ENCODE data around the gene GPSM1. TPM values are rescaled to one million over a fixed set of nuclear protein-coding genes. Genes with fewer than 3 reads are reported as not detected.

The GPSM1 gene
- total RNA-seq, 1 experiment from 2014 or later: 24.7 TPM

DNA sequence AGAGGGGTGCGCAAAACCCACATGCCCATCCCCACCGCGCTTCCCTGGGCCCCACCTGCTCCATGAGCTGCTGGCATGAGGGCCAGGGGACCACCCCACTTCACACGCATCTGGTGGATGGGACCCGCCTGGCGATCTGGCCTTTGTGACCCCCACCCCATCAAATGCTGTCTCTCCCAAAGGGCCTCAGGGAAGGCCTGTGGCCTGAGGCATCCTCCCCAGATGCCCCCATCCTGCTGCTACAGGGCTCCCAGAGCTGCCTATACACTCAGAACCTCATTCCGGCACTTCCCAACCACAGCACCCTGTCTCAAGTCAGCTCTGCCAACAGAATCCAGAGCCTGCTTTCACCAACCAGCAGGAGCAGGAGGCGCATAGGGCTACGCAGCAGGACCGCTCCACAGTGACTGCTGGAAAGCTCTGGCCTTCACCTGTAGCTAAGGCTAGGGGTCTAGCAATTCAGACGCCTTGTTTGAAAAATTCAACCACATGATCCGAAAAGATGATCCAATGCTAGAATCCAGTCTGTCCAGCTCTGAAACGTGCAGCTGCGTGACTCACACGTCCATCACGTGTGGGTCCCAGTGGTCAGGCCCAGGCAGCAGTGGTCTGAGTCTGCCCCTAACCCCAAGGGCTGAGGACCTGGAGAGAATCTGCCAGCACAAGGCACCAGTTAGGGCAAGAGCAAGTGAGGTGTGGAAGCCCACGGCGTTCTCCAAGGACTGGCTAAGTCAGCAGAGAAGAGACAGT is 74.0 kb downstream of the GPSM1 start:
- no CpG with 5 or more reads among the region's 18 CpGs for WGBS (ENCODE audit: extremely low coverage, insufficient read length, low lambda C conversion rate)

More for the DNA sequence above, 74.0 kb downstream of the GPSM1 start:
- Histone ChIP-seq H2BK20ac (ENCODE audit: low read depth, low read length, poor library complexity, severe bottlenecking) (no peak overlapping the region), H4K91ac (ENCODE audit: insufficient read length, low read depth, low read length) (no peak overlapping the region), H2BK12ac (ENCODE audit: insufficient read length, low read depth, low read length) (no peak overlapping the region), H2BK5ac (ENCODE audit: insufficient read length, low read length) (no peak overlapping the region), H3K56ac (ENCODE audit: insufficient read length, low read depth, low read length) (no peak overlapping the region), H2AK5ac (ENCODE audit: insufficient read length, low read length) (no peak overlapping the region), H3K27ac (ENCODE audit: insufficient read length, low read depth, low read length) (no peak overlapping the region), H2BK15ac (ENCODE audit: low read depth, low read length) (no peak overlapping the region), H3K23me2 (ENCODE audit: insufficient read length, low read depth, low read length, poor library complexity, severe bottlenecking) (peaks cover 6% of the 10 kb centered on the region), H3K14ac (ENCODE audit: insufficient read depth, low read length) (no peak overlapping the region), H3K27me3 (ENCODE audit: insufficient read depth, low read length) (no peaks in the 10 kb centered on the region), H2BK120ac (ENCODE audit: low read depth, low read length, poor library complexity, severe bottlenecking) (no peak overlapping the region), H4K8ac (replicated peaks; ENCODE audit: insufficient read length, low read depth, low read length) (no peak overlapping the region), H3K9me3 (ENCODE audit: control insufficient read depth, low read depth, low read length) (no peaks in the 10 kb centered on the region), H4K5ac (ENCODE audit: insufficient read length, low read depth, low read length) (no peak overlapping the region), H3K4ac (ENCODE audit: low read depth, low read length) (no peak overlapping the region), H3K4me2 (ENCODE audit: insufficient read depth, insufficient read length, low read length) (no peak overlapping the region), H2AFZ (ENCODE audit: low read length) (no peak overlapping the region), H3K79me1 (ENCODE audit: insufficient read depth, low read depth, low read length, poor library complexity, severe bottlenecking) (peaks cover 7% of the 10 kb centered on the region), H3K23ac (ENCODE audit: insufficient read length, low read depth, low read length) (no peak overlapping the region), H3T11ph (ENCODE audit: low read length) (no peak overlapping the region), H3K9ac (ENCODE audit: extremely low read depth, insufficient read length, low read length) (no peak overlapping the region), H3K18ac (ENCODE audit: insufficient read length, low read depth, low read length) (no peak overlapping the region), H3K79me2 (ENCODE audit: insufficient read depth, low read length) (peaks cover 12% of the 10 kb centered on the region; the same call in 1 of the 2 replicates), H3K4me1 (ENCODE audit: insufficient read depth, low read length) (no peaks in the 10 kb centered on the region), H4K20me1 (ENCODE audit: control insufficient read depth, insufficient read depth, insufficient read length) (no peaks in the 10 kb centered on the region)
- no peaks in the 10 kb centered on the region for H3K27me3 Mint-ChIP-seq (ENCODE audit: low read depth)
- peak overlapping the region in 2 of 3 experiments; percentile 75 to 88; a peak in 4 of 7 replicates for H3K27ac Mint-ChIP-seq
- TF ChIP-seq, protein P1, sequence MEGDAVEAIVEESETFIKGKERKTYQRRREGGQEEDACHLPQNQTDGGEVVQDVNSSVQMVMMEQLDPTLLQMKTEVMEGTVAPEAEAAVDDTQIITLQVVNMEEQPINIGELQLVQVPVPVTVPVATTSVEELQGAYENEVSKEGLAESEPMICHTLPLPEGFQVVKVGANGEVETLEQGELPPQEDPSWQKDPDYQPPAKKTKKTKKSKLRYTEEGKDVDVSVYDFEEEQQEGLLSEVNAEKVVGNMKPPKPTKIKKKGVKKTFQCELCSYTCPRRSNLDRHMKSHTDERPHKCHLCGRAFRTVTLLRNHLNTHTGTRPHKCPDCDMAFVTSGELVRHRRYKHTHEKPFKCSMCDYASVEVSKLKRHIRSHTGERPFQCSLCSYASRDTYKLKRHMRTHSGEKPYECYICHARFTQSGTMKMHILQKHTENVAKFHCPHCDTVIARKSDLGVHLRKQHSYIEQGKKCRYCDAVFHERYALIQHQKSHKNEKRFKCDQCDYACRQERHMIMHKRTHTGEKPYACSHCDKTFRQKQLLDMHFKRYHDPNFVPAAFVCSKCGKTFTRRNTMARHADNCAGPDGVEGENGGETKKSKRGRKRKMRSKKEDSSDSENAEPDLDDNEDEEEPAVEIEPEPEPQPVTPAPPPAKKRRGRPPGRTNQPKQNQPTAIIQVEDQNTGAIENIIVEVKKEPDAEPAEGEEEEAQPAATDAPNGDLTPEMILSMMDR (conservative IDR thresholded peaks at IDR 0.05): no peak
- no peaks in the 10 kb centered on the region for H3K9me3 Mint-ChIP-seq
- H3K36me3 Mint-ChIP-seq (ENCODE audit: insufficient read depth in 1 of 3, low read depth in 3 of 3): peaks cover 24 to 70% (median 58%) of the 10 kb centered on the region in 3 experiments
- H3K4me1 Mint-ChIP-seq: peaks cover 11 to 12% of the 10 kb centered on the region in 2 experiments
- no peak for DNase-seq
- peak overlapping the region in 1 of 2 experiments; percentile 61; a peak in 3 of 5 replicates for H3K4me3 Mint-ChIP-seq
